Sciatic nerve (tissue), 2 donors: ENCODE results near the gene SH2D5. TPM values are rescaled to one million over a fixed set of nuclear protein-coding genes. Genes with fewer than 3 reads are reported as not detected.
"Not testable (repeated sequence)": the region's sequence is repeated elsewhere in the genome, so short reads cannot be mapped to it uniquely, and the experiment has no call there.

Source experiments
- ATAC-seq: fragments of 200-7000 bp; cut with Tn5 transposase; one replicate; pipeline ENCODE4 v1.9.1; 2020; ENCODE audit warnings: mild to moderate bottlenecking, moderate library complexity
- DNase-seq: peaks from one replicate; pipeline ENCODE4 v3.0.0-alpha.2; 2020; ENCODE audit warnings: low spot score
- intact Hi-C: fragments of 100-400 bp; cut with DNase I; formaldehyde crosslinking; loops from one replicate; pipeline ENCODE4 v1.14.2; 2022
- total RNA-seq: library from RNA; stranded (reverse); fragmentation: NEBNext Ultra II Directional; extraction: Animal tissue kit (Norgen Biotek cat#: 25700); gene quantifications from one replicate; pipeline ENCODE4 v1.2.1, GENCODE V29; 2021
- donor health status: DM: no; HTN: no; CAD: no.
- donor health status: DM: no; HTN: no; CAD: no.

SH2D5 gene
- total RNA-seq, 1 donor from 2014 or later, result not detected

DNA sequence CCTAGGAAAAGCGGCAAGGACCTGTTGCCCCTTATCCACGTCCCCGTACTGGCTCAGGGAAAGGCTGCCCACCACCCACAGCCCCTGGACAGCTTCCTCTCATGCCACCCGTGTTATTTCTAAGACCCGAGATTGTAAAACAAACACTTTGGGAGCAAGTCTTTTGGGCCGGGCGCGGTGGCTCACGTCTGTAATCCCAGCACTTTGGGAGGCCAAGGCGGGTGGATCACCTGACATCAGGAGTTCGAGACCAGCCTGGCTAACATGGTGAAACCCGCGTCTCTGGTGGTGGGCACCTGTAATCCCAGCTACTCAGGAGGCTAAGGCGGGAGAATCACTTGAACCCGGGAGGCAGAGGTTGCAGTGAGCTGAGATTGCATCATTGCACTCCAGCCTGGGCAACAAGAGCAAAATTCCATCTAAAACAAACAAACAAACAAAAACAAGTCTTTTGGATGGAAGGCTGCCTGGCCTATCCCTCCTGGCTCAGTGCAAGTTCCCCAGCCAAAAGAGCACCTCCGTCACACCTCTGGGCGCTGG is 14.1 kb downstream of the SH2D5 start:
- ATAC-seq, DNase-seq, intact Hi-C loops: not testable (repeated sequence)

DNA sequence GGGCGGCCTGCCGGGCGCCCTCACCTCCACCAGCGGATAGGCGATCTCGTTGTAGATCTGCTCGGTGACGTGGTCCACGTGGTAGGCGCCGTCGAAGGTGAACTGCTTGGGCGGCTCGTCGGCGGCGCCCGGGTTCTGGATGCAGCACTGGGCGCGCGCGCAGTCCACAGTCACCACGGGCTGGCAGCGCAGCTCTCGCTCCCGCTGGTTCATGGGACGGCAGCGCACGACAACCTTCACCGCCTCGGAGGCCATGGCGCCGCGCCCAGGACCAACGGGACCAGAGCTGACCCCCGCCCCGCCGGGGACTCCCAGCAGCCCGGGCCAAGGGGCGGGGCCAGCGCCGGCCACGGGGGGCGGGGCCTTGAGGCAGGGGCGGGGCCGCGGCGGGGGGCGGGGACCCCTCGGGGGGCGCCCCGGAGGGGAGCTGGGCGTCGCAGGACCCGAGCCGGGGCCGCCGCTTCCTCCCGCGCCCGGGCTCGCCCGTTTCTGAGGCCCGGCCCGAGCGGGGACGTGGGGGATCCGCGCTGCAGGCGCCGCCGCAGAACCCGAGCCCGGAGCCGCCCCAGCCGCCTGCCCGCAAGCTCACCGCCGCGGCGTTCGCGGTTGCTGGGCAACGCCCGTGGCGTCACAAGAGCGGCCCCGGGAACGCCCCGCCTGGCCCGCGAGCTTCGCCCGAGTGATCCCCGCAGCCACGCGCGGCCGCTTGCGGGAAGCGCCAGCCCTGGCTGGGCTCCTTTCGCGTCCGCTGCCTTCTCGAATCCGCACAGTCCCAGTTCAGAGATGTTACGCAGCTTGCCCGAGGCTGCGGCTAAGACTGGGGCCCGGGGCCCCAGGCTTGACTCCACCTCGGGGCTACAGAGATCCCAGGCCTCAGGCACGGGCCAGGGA is 14.8 kb downstream of the SH2D5 start, which contains the start of gene KIF17:
KIF17 (minus strand) TSS at position 556 of the 891 bp plus-strand sequence; CDS start at position 255, 301 bp downstream.
- ATAC-seq (peak; percentile 92), DNase-seq (peak; percentile 86)
- intact Hi-C loops, result no loop called here

- no peak for DNase-seq
- intact Hi-C loops, result no loop called here
- ATAC-seq, result no peak
Measured at GRCh38 chr1:20716232-20716631, 16.3 kb downstream of the SH2D5 start.

- no peak for DNase-seq
- no peak for ATAC-seq
- intact Hi-C loops, result no loop called here
Measured at GRCh38 chr1:20715406-20715805, 17.1 kb downstream of the SH2D5 start.

- intact Hi-C loops, result no loop called here
Measured at GRCh38 chr1:20713440-20713839, 19.1 kb downstream of the SH2D5 start.

GRCh38 chr1:20712215-20712577 is 20.3 kb downstream of the SH2D5 start:
- DNase-seq (no peak), ATAC-seq (no peak)
- intact Hi-C loops, result no loop called here

More at GRCh38 chr1:20713440-20713839, 19.1 kb downstream of the SH2D5 start:
- DNase-seq (no peak), ATAC-seq (no peak)

GRCh38 chr1:20711285-20712214 is 21.0 kb downstream of the SH2D5 start:
- ATAC-seq, result no peak
- intact Hi-C loops, result no loop called here
- DNase-seq, result no peak

DNA sequence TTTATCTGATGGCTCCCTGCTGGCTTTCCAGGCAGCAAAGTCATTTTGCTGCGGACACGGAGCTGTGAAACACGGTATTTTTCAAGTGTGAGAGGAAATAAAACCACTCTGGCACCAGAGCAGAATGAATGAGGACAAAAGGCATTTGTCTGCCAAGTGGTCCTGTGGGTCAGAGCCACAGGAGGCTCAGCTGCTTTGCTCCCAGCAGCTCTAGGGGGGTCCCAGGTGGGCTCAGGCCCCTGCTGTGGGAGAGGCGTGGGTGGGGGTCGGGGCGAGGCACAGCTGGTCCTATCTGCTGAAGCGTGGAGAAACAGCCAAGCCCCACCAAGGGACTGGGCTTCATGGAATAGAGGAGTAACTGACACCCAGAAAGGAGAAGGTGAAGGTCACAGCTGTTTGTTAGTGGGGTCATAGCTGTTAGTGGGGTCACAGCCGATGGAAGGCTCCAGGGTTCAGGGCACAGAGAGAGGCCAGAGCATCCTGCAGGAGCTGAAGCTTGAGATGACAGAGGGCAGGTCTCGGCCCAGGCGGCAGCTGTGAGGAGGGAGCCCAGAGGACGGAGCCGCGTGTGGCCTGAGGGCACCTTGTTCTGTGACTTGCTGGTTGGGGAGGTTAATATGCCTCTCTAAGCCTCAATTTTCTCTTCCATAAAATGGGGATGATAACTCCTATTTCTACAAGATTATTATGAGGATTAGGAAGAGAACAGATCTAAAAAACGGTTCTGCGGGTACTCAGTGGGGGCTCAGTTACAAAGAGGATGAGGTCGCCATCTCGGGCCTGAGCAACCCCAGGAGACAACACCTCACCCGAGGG is 21.8 kb downstream of the SH2D5 start:
- intact Hi-C loops, result no loop called here
- peak; percentile 71 for ATAC-seq
- DNase-seq, result no peak

DNA sequence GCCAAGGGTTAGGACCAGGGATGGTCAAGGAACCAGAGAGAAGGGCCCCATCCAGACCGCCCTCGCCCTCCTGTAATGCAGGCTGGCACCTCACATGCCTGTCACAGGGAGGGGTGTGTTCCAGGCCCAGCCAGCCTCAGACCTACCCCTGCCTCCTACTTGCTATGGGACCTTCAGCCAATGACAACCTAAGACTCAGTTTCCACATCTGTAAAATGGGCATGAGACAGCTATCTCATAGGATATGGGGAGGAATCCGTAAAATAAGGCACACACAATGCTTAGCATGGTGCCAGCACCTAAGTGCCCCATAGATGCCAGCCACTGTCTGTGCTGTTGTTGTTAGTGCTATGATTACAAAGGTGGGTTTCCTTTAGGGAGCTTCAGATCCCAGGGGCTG is 22.6 kb downstream of the SH2D5 start:
- DNase-seq (no peak), ATAC-seq (no peak)
- intact Hi-C loops, result no loop called here

- intact Hi-C loops, result no loop called here
- DNase-seq (no peak), ATAC-seq (no peak)
Measured at GRCh38 chr1:20708891-20709290, 23.6 kb downstream of the SH2D5 start.

DNA sequence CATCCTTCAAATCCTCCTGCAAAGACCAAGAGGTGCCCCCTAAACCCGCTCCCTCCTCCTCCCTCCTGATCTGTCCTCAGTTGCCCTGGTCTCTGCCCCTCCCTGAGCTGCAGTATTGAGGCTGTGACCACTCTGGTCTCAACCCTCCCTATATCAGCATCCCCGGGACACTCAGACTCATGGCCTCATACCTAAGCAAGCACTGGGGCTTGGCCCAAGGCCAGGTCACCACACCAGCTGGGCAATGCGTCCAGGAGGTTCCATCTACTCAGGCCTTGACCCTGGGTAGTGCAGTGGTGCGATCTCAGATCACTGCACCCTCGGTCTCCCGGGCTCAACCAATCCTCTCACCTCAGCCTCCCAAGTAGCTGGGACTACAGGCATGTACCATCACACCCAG is 24.4 kb downstream of the SH2D5 start:
- intact Hi-C loops, result no loop called here
- DNase-seq, result no peak
- ATAC-seq, result no peak

GRCh38 chr1:20706841-20707240 is 25.7 kb downstream of the SH2D5 start:
- ATAC-seq (no peak), DNase-seq (no peak)
- intact Hi-C loops, result no loop called here

GRCh38 chr1:20705203-20705755 is 27.2 kb downstream of the SH2D5 start:
- intact Hi-C loops, result no loop called here
- no peak for ATAC-seq
- DNase-seq, result no peak

- DNase-seq (no peak), ATAC-seq (no peak)
- intact Hi-C loops, result no loop called here
Measured at GRCh38 chr1:20704390-20705202, 27.9 kb downstream of the SH2D5 start.

DNA sequence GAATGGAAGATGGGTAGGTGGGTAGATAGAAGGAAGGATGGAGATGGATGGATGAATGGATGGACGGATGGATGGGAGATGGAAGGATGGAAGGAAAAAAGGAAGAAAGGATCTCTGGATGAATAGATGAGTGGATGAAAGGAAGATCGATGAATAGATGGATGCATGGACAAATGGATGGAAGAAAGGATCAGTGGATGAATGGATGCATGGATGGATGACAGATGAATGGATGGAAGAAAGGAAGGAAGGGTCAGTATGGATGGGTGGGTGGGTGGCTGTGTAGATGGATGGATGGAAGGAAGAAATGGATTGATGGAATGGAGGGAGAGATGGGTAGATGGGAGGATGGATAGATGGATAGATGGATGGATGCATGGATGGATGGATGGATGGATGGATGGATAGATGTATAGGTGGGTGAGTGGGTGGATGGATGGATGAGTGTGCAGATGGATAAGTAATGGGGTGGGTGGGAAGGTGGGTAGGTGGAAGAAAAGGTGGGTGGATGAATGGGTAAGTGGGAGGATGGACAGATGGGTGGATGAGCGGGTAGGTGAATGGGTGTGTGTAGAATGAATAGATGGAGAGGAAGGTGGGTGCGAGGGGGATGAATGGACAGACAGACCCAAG is 29.3 kb downstream of the SH2D5 start:
- intact Hi-C loops, result no loop called here
- ATAC-seq (no peak), DNase-seq (no peak)

DNA sequence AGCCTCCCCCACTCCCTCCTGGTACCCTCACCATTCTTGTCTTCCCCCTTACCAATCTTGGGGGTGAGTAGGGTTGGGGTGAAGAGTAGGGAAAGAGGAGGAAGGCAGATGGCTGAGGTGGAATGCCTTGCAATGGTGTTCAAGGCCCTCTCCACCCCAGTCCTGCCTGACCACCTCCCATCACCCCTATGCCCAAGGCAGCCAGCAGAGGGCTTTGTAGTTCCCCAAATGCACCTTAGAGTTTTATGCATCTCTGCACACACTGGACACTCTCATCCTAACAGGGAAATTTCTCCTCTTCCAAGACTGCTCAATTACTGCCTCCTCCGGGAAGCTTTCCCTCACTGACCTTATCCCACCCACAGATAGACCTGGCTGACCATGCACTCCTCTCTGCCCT is 30.1 kb downstream of the SH2D5 start:
- ATAC-seq (no peak), DNase-seq (no peak)
- intact Hi-C loops, result no loop called here

- DNase-seq, result no peak
- ATAC-seq, result no peak
- intact Hi-C loops, result no loop called here
Measured at GRCh38 chr1:20701847-20702246, 30.7 kb downstream of the SH2D5 start.
